SJCRH30 (cell line): ENCODE results near the gene TANC1. TPM values are rescaled to one million over a fixed set of nuclear protein-coding genes. Genes with fewer than 3 reads are reported as not detected.
"Not testable (repeated sequence)": the region's sequence is repeated elsewhere in the genome, so short reads cannot be mapped to it uniquely, and the experiment has no call there.

ENCODE experiments used
- DNase-seq, 2 experiments: peaks; one replicate each; pipeline ENCODE4 v3.0.0-alpha.2; 2015 to 2020
- H3K27ac ChIP-seq: fragments of 250-450 bp; sonication (Bioruptor Pico); 2 replicates; pipeline ENCODE4 v1.5.1; 2020; ENCODE audit warnings: mild to moderate bottlenecking, moderate library complexity
- H3K27me3 ChIP-seq: fragments of 250-450 bp; sonication (Bioruptor Pico); 2 replicates; pipeline ENCODE4 v1.5.1; 2020; ENCODE audit warnings: mild to moderate bottlenecking, moderate library complexity
- H3K36me3 ChIP-seq: fragments of 250-450 bp; sonication (Bioruptor Pico); 2 replicates; pipeline ENCODE4 v1.5.1; 2020; ENCODE audit warnings: mild to moderate bottlenecking, moderate library complexity
- H3K4me1 ChIP-seq: fragments of 250-450 bp; sonication (Bioruptor Pico); 2 replicates; pipeline ENCODE4 v1.5.1; 2020; ENCODE audit warnings: mild to moderate bottlenecking, moderate library complexity
- H3K4me3 ChIP-seq: fragments of 250-450 bp; sonication (Bioruptor Pico); 2 replicates; pipeline ENCODE4 v1.5.1; 2020; ENCODE audit warnings: mild to moderate bottlenecking, moderate library complexity
- H3K9me3 ChIP-seq: fragments of 250-450 bp; sonication (Bioruptor Pico); replicated peaks from 2 replicates; pipeline ENCODE4 v1.5.1; 2020; ENCODE audit warnings: mild to moderate bottlenecking, moderate library complexity
- total RNA-seq: library from RNA; depleted of rRNA; stranded (reverse); fragments of >200 nt; shearing (Covaris generic); gene quantifications from 2 replicates; pipeline ENCODE4 v1.2.3, GENCODE V29; 2014

Gene TANC1
- total RNA-seq, 1 experiment from 2014 or later = 15.1 TPM

GRCh38 chr2:159137511-159138241, 169.2 kb downstream of the TANC1 start:
- Histone ChIP-seq H3K4me1 (peaks cover 11% of the 10 kb centered on the region), H3K27ac (no peak overlapping the region)

GRCh38 chr2:159138642-159139182, 170.3 kb downstream of the TANC1 start:
- Histone ChIP-seq H3K27ac (no peak overlapping the region), H3K9me3 (no peaks in the 10 kb centered on the region), H3K4me1 (peaks cover 11% of the 10 kb centered on the region), H3K27me3 (no peaks in the 10 kb centered on the region), H3K4me3 (no peak overlapping the region), H3K36me3 (no peaks in the 10 kb centered on the region)
- no peak for DNase-seq

More at GRCh38 chr2:159137511-159138241, 169.2 kb downstream of the TANC1 start:
- no peak for DNase-seq
- H3K36me3 ChIP-seq = no peaks in the 10 kb centered on the region
- H3K4me3 ChIP-seq = no peak overlapping the region
- H3K9me3 ChIP-seq = no peaks in the 10 kb centered on the region
- H3K27me3 ChIP-seq = no peaks in the 10 kb centered on the region

- Histone ChIP-seq H3K4me3 (no peak overlapping the region), H3K4me1 (peaks cover 11% of the 10 kb centered on the region), H3K27me3 (no peaks in the 10 kb centered on the region), H3K9me3 (no peaks in the 10 kb centered on the region), H3K27ac (no peak overlapping the region), H3K36me3 (no peaks in the 10 kb centered on the region)
- no peak for DNase-seq
These were observed 170.9 kb downstream of the TANC1 start for GRCh38 chr2:159139216-159139933.

- Histone ChIP-seq H3K27me3 (no peaks in the 10 kb centered on the region), H3K4me1 (peaks cover 7% of the 10 kb centered on the region), H3K4me3 (no peak overlapping the region), H3K9me3 (no peaks in the 10 kb centered on the region), H3K36me3 (no peaks in the 10 kb centered on the region), H3K27ac (no peak overlapping the region)
- DNase-seq = peak in 1 of 2 experiments; percentile 12
These were observed 171.8 kb downstream of the TANC1 start for GRCh38 chr2:159140070-159140769.

GRCh38 chr2:159140821-159141220, 172.4 kb downstream of the TANC1 start:
- H3K9me3 ChIP-seq, H3K36me3 ChIP-seq, H3K4me1 ChIP-seq, H3K27ac ChIP-seq, DNase-seq, H3K27me3 ChIP-seq, H3K4me3 ChIP-seq: not testable (repeated sequence)

GRCh38 chr2:159144776-159145614, 176.6 kb downstream of the TANC1 start:
- DNase-seq = no peak
- no peaks in the 10 kb centered on the region for H3K4me1 ChIP-seq
- no peak overlapping the region for H3K4me3 ChIP-seq
- H3K36me3 ChIP-seq = no peaks in the 10 kb centered on the region; the same call in 1 of the 2 replicates
- H3K9me3 ChIP-seq = no peaks in the 10 kb centered on the region
- H3K27ac ChIP-seq = no peak overlapping the region
- no peaks in the 10 kb centered on the region for H3K27me3 ChIP-seq

GRCh38 chr2:159145745-159146354, 177.4 kb downstream of the TANC1 start:
- Histone ChIP-seq H3K36me3 (no peaks in the 10 kb centered on the region; the same call in 1 of the 2 replicates), H3K4me3 (no peak overlapping the region), H3K27me3 (no peaks in the 10 kb centered on the region), H3K27ac (no peak overlapping the region), H3K9me3 (no peaks in the 10 kb centered on the region), H3K4me1 (no peaks in the 10 kb centered on the region)
- DNase-seq = no peak

- Histone ChIP-seq H3K36me3 (peaks cover 2% of the 10 kb centered on the region; the same call in 1 of the 2 replicates), H3K4me3 (no peak overlapping the region), H3K9me3 (no peaks in the 10 kb centered on the region), H3K4me1 (no peaks in the 10 kb centered on the region), H3K27me3 (no peaks in the 10 kb centered on the region), H3K27ac (no peak overlapping the region)
- DNase-seq = peak in 1 of 2 experiments; percentile 44
These were observed 178.7 kb downstream of the TANC1 start for GRCh38 chr2:159146996-159147666.

GRCh38 chr2:159147690-159148089, 179.2 kb downstream of the TANC1 start:
- H3K27ac ChIP-seq = no peak overlapping the region
- no peaks in the 10 kb centered on the region for H3K9me3 ChIP-seq
- no peaks in the 10 kb centered on the region for H3K4me1 ChIP-seq
- DNase-seq = no peak
- no peak overlapping the region for H3K4me3 ChIP-seq
- no peaks in the 10 kb centered on the region for H3K27me3 ChIP-seq
- peaks cover 4% of the 10 kb centered on the region for H3K36me3 ChIP-seq

GRCh38 chr2:159148901-159149300, 180.5 kb downstream of the TANC1 start:
- Histone ChIP-seq H3K9me3 (no peaks in the 10 kb centered on the region), H3K27ac (no peak overlapping the region), H3K4me3 (no peak overlapping the region), H3K36me3 (peaks cover 8% of the 10 kb centered on the region), H3K27me3 (no peaks in the 10 kb centered on the region), H3K4me1 (no peaks in the 10 kb centered on the region)
- no peak for DNase-seq

GRCh38 chr2:159149747-159150146, 181.3 kb downstream of the TANC1 start:
- Histone ChIP-seq H3K36me3 (peaks cover 8% of the 10 kb centered on the region), H3K4me1 (no peaks in the 10 kb centered on the region), H3K27ac (no peak overlapping the region)

GRCh38 chr2:159150280-159150746, 181.9 kb downstream of the TANC1 start:
- Histone ChIP-seq H3K4me3 (no peak overlapping the region), H3K36me3 (peaks cover 8% of the 10 kb centered on the region), H3K27ac (no peak overlapping the region), H3K27me3 (no peaks in the 10 kb centered on the region), H3K9me3 (no peaks in the 10 kb centered on the region), H3K4me1 (no peaks in the 10 kb centered on the region)
- no peak for DNase-seq

More at GRCh38 chr2:159149747-159150146, 181.3 kb downstream of the TANC1 start:
- Histone ChIP-seq H3K4me3 (no peak overlapping the region), H3K27me3 (no peaks in the 10 kb centered on the region), H3K9me3 (no peaks in the 10 kb centered on the region)
- no peak for DNase-seq
